DOHH2 (cell line): ENCODE data around the gene EPHB1.

Experiments used
- EZH2phosphoT487 ChIP-seq: fragments of 200-600 bp; sonication (generic); IDR thresholded peaks from 2 replicates; pipeline ENCODE4 v1.6.1; 2017; ENCODE audit warnings: borderline replicate concordance, mild to moderate bottlenecking, antibody characterized with exemption, low read length, moderate library complexity, mixed read lengths
- TF ChIP-seq, protein P1 (sequence below): fragments of 200-600 bp; sonication (generic); IDR thresholded peaks from one replicate; pipeline ENCODE4 v1.5.1; 2014; ENCODE audit warnings: antibody characterized with exemption, mild to moderate bottlenecking, low read depth, low read length; ENCODE audit not compliant: poor library complexity, severe bottlenecking

DNA sequence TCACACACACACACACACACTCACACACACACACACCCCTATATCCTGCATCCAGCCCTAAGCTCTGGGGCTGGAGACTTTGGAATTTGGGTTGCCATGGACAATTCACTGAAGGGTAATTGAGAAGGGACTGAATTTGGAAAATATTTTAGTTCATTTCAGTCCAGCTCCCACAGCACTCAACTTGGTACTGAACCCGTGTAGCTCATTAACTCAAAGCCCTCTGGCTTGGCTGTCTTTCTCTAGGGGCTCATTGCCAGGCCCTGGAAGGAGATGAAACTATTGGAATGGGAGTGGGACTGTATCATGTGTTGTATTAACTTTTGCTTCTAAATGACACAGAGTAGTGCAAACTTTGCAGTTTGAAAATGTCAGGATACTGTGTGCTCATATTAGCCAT is 157.3 kb downstream of the EPHB1 start:
- TF ChIP-seq, protein P1, sequence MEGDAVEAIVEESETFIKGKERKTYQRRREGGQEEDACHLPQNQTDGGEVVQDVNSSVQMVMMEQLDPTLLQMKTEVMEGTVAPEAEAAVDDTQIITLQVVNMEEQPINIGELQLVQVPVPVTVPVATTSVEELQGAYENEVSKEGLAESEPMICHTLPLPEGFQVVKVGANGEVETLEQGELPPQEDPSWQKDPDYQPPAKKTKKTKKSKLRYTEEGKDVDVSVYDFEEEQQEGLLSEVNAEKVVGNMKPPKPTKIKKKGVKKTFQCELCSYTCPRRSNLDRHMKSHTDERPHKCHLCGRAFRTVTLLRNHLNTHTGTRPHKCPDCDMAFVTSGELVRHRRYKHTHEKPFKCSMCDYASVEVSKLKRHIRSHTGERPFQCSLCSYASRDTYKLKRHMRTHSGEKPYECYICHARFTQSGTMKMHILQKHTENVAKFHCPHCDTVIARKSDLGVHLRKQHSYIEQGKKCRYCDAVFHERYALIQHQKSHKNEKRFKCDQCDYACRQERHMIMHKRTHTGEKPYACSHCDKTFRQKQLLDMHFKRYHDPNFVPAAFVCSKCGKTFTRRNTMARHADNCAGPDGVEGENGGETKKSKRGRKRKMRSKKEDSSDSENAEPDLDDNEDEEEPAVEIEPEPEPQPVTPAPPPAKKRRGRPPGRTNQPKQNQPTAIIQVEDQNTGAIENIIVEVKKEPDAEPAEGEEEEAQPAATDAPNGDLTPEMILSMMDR: no peak
- TF ChIP-seq EZH2phosphoT487: no peak
